WTC11 (cell line): ENCODE results near the gene CDIPT. TPM values are rescaled to one million over a fixed set of nuclear protein-coding genes. Genes with fewer than 3 reads are reported as not detected.

Source experiments
- CREM ChIP-seq: sonication (generic); formaldehyde crosslinking; IDR thresholded peaks from 2 replicates; pipeline ENCODE4 v1.8.1; 2022; ENCODE audit warnings: mild to moderate bottlenecking, missing genetic modification reagents, moderate library complexity
- ESRRA ChIP-seq: sonication (generic); formaldehyde crosslinking; IDR thresholded peaks from 2 replicates; pipeline ENCODE4 v1.8.1; 2022; ENCODE audit warnings: mild to moderate bottlenecking, missing genetic modification reagents, borderline replicate concordance
- GABPB1 ChIP-seq: sonication (generic); formaldehyde crosslinking; IDR thresholded peaks from 2 replicates; pipeline ENCODE4 v1.8.1; 2023; ENCODE audit warnings: mild to moderate bottlenecking, missing genetic modification reagents
- GRHL2 ChIP-seq: fragments of 250-450 bp; sonication (Bioruptor Pico); IDR thresholded peaks from 2 replicates; pipeline ENCODE4 v1.8.0; 2022; ENCODE audit warnings: mild to moderate bottlenecking, moderate library complexity; ENCODE audit not compliant: insufficient replicate concordance, severe bottlenecking
- GTF2I ChIP-seq: fragments of 250-450 bp; sonication (Bioruptor Pico); conservative IDR thresholded peaks from 2 replicates; pipeline ENCODE4 v1.4.0; 2021; ENCODE audit warnings: mild to moderate bottlenecking
- IRF2 ChIP-seq: sonication (generic); formaldehyde crosslinking; IDR thresholded peaks from 2 replicates; pipeline ENCODE4 v1.8.0; 2022; ENCODE audit warnings: low read depth, missing genetic modification reagents, borderline replicate concordance
- MXD4 ChIP-seq: fragments of 250-450 bp; sonication (Bioruptor Pico); IDR thresholded peaks from 2 replicates; pipeline ENCODE4 v1.8.0; 2021; ENCODE audit warnings: mild to moderate bottlenecking, moderate library complexity, borderline replicate concordance
- NFYB ChIP-seq: sonication (generic); formaldehyde crosslinking; conservative IDR thresholded peaks from 2 replicates; pipeline ENCODE4 v1.8.0; 2022; ENCODE audit warnings: low read depth, missing genetic modification reagents
- NR1H2 ChIP-seq: sonication (generic); formaldehyde crosslinking; IDR thresholded peaks from 2 replicates; pipeline ENCODE4 v1.9.0; 2021; ENCODE audit warnings: mild to moderate bottlenecking, moderate library complexity, missing genetic modification reagents
- NR3C1 ChIP-seq: sonication (generic); formaldehyde crosslinking; conservative IDR thresholded peaks from 2 replicates; pipeline ENCODE4 v1.8.1; 2023; ENCODE audit warnings: low read depth, mild to moderate bottlenecking, missing genetic modification reagents
- OVOL2 ChIP-seq: fragments of 250-450 bp; sonication (Bioruptor Pico); IDR thresholded peaks from 2 replicates; pipeline ENCODE4 v1.9.0; 2021; ENCODE audit warnings: mild to moderate bottlenecking, borderline replicate concordance
- RELA ChIP-seq: sonication (generic); formaldehyde crosslinking; IDR thresholded peaks from 2 replicates; pipeline ENCODE4 v1.8.1; 2022; ENCODE audit warnings: missing genetic modification reagents, mild to moderate bottlenecking, borderline replicate concordance
- SMAD3 ChIP-seq: sonication (generic); formaldehyde crosslinking; IDR thresholded peaks from 2 replicates; pipeline ENCODE4 v1.8.0; 2022; ENCODE audit warnings: missing genetic modification reagents, mild to moderate bottlenecking, borderline replicate concordance
- USF1 ChIP-seq: sonication (generic); formaldehyde crosslinking; IDR thresholded peaks from 2 replicates; pipeline ENCODE4 v1.8.0; 2022; ENCODE audit warnings: mild to moderate bottlenecking, missing genetic modification reagents
- USF2 ChIP-seq: sonication (generic); formaldehyde crosslinking; IDR thresholded peaks from 2 replicates; pipeline ENCODE4 v1.8.1; 2023; ENCODE audit warnings: mild to moderate bottlenecking, missing genetic modification reagents, moderate library complexity
- ZBTB21 ChIP-seq: sonication (generic); formaldehyde crosslinking; IDR thresholded peaks from 2 replicates; pipeline ENCODE4 v1.8.1; 2023; ENCODE audit warnings: mild to moderate bottlenecking, missing genetic modification reagents, borderline replicate concordance
- ZNF138 ChIP-seq: sonication (generic); formaldehyde crosslinking; conservative IDR thresholded peaks from 2 replicates; pipeline ENCODE4 v1.8.1; 2022; ENCODE audit warnings: mild to moderate bottlenecking, moderate library complexity, missing genetic modification reagents
- ZNF219 ChIP-seq: sonication (generic); formaldehyde crosslinking; IDR thresholded peaks from 2 replicates; pipeline ENCODE4 v1.8.0; 2023; ENCODE audit warnings: missing genetic modification reagents, mild to moderate bottlenecking, borderline replicate concordance
- ZNF396 ChIP-seq: fragments of 250-450 bp; sonication (Bioruptor Pico); IDR thresholded peaks from 2 replicates; pipeline ENCODE4 v1.8.0; 2021; ENCODE audit warnings: mild to moderate bottlenecking, moderate library complexity, borderline replicate concordance
- ZNF416 ChIP-seq: fragments of 250-450 bp; sonication (Bioruptor Pico); IDR thresholded peaks from 2 replicates; pipeline ENCODE4 v1.9.0; 2021; ENCODE audit warnings: mild to moderate bottlenecking, inconsistent platforms
- total RNA-seq: library from RNA; stranded (reverse); gene quantifications from 3 replicates; pipeline ENCODE4 v1.2.3, GENCODE V29; 2021
- TF ChIP-seq, protein P1 (sequence below): sonication (generic); formaldehyde crosslinking; IDR thresholded peaks from 2 replicates; pipeline ENCODE4 v1.8.1; 2023; ENCODE audit warnings: mild to moderate bottlenecking, missing genetic modification reagents
- TF ChIP-seq, protein P2 (sequence below): fragments of 250-450 bp; sonication (Bioruptor Pico); IDR thresholded peaks from 2 replicates; pipeline ENCODE4 v2.1.2; 2022; ENCODE audit warnings: mild to moderate bottlenecking, moderate library complexity
- TF ChIP-seq, protein P3 (sequence below): fragments of 250-450 bp; sonication (Bioruptor Pico); IDR thresholded peaks from 2 replicates; pipeline ENCODE4 v1.9.0; 2021; ENCODE audit warnings: mild to moderate bottlenecking
- TF ChIP-seq, protein P4 (sequence below): sonication (generic); formaldehyde crosslinking; IDR thresholded peaks from 2 replicates; pipeline ENCODE4 v1.8.1; 2022; ENCODE audit warnings: missing genetic modification reagents, borderline replicate concordance
- TF ChIP-seq, protein P5 (sequence below): fragments of 200-600 bp; IDR thresholded peaks from 2 replicates; pipeline ENCODE4 v1.8.0; 2022; ENCODE audit warnings: antibody characterized with exemption
- TF ChIP-seq, protein P6 (sequence below): sonication (generic); formaldehyde crosslinking; IDR thresholded peaks from 2 replicates; pipeline ENCODE4 v1.8.1; 2022; ENCODE audit warnings: mild to moderate bottlenecking, missing genetic modification reagents, moderate library complexity, borderline replicate concordance

CDIPT gene
- total RNA-seq, 1 experiment from 2014 or later = 71.7 TPM

DNA sequence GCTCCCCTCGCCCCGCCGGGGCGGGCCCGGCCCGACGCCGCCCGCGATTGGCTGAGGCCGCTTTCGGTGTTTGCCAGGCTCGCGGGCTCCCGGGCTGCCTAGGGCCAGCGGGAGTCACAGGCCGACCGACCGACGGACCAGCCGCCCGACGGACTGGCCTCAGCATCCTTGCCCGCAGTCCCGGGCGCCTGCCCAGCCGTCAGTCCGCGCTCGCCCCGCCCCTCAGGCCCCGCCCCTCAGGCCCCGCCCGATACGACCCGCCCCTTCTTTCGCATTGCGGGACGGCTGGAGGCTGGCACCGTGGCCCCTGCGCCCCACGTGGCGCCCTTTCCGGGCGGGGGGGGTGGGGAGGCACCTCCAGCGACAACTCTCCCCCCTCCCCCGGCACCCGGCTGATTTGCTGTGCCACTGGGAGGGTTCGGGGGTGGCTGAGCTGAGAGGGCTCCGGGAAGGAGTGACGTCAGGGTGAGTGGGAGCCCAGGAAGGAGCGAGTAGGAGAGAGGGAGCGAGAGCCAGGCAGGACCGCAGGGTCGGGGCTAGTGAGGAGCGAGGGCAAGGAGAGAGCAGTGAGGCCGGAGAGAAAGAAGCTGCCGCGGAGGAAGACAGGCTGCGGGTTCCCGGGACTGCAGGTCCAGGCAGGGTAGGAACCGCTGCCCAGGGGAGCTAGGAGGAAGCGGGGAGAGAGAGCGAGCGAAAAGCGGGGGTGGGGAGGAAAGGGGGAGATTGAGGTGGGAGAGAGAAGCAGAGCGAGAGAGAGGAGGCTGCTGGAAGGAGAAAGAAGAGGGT is 37.3 kb upstream of the CDIPT start, which contains the start of gene ASPHD1 (continued):
- no peak for TF ChIP-seq NR3C1 (CRISPR knock-in tag)
- no peak; the same call in 1 of the 2 replicates for TF ChIP-seq USF1 (CRISPR knock-in tag)
- TF ChIP-seq, protein P1, sequence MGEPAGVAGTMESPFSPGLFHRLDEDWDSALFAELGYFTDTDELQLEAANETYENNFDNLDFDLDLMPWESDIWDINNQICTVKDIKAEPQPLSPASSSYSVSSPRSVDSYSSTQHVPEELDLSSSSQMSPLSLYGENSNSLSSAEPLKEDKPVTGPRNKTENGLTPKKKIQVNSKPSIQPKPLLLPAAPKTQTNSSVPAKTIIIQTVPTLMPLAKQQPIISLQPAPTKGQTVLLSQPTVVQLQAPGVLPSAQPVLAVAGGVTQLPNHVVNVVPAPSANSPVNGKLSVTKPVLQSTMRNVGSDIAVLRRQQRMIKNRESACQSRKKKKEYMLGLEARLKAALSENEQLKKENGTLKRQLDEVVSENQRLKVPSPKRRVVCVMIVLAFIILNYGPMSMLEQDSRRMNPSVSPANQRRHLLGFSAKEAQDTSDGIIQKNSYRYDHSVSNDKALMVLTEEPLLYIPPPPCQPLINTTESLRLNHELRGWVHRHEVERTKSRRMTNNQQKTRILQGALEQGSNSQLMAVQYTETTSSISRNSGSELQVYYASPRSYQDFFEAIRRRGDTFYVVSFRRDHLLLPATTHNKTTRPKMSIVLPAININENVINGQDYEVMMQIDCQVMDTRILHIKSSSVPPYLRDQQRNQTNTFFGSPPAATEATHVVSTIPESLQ = no peak
- TF ChIP-seq ZNF138 (CRISPR knock-in tag) = no peak
- TF ChIP-seq RELA (CRISPR knock-in tag) = peak; percentile 37; the same call in 1 of the 2 replicates
- no peak for TF ChIP-seq OVOL2 (CRISPR knock-in tag)
- TF ChIP-seq, protein P2, sequence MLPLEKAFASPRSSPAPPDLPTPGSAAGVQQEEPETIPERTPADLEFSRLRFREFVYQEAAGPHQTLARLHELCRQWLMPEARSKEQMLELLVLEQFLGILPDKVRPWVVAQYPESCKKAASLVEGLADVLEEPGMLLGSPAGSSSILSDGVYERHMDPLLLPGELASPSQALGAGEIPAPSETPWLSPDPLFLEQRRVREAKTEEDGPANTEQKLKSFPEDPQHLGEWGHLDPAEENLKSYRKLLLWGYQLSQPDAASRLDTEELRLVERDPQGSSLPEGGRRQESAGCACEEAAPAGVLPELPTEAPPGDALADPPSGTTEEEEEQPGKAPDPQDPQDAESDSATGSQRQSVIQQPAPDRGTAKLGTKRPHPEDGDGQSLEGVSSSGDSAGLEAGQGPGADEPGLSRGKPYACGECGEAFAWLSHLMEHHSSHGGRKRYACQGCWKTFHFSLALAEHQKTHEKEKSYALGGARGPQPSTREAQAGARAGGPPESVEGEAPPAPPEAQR (CRISPR knock-in tag) = no peak
- TF ChIP-seq, protein P3, sequence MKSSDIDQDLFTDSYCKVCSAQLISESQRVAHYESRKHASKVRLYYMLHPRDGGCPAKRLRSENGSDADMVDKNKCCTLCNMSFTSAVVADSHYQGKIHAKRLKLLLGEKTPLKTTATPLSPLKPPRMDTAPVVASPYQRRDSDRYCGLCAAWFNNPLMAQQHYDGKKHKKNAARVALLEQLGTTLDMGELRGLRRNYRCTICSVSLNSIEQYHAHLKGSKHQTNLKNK = no peak
- no peak for TF ChIP-seq IRF2 (CRISPR knock-in tag)
- no peak for TF ChIP-seq ZNF416 (CRISPR knock-in tag)
- no peak for TF ChIP-seq ZNF219
- TF ChIP-seq GRHL2 (CRISPR knock-in tag) = no peak
- no peak for TF ChIP-seq CREM (CRISPR knock-in tag)
- peak; percentile 55; the same call in 1 of the 2 replicates for TF ChIP-seq GABPB1
- TF ChIP-seq, protein P4, sequence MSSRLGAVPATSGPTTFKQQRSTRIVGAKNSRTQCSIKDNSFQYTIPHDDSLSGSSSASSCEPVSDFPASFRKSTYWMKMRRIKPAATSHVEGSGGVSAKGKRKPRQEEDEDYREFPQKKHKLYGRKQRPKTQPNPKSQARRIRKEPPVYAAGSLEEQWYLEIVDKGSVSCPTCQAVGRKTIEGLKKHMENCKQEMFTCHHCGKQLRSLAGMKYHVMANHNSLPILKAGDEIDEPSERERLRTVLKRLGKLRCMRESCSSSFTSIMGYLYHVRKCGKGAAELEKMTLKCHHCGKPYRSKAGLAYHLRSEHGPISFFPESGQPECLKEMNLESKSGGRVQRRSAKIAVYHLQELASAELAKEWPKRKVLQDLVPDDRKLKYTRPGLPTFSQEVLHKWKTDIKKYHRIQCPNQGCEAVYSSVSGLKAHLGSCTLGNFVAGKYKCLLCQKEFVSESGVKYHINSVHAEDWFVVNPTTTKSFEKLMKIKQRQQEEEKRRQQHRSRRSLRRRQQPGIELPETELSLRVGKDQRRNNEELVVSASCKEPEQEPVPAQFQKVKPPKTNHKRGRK (CRISPR knock-in tag) = no peak
- TF ChIP-seq NR1H2 (CRISPR knock-in tag) = no peak
- TF ChIP-seq GTF2I (CRISPR knock-in tag) = no peak
- TF ChIP-seq ZBTB21 (CRISPR knock-in tag) = 0 out of 2 replicates have a peak, but pooled peaks have one; percentile 47
- TF ChIP-seq NFYB (CRISPR knock-in tag) = peak; percentile 41; the same call in 1 of the 2 replicates
- TF ChIP-seq MXD4 = no peak
- TF ChIP-seq, protein P5, sequence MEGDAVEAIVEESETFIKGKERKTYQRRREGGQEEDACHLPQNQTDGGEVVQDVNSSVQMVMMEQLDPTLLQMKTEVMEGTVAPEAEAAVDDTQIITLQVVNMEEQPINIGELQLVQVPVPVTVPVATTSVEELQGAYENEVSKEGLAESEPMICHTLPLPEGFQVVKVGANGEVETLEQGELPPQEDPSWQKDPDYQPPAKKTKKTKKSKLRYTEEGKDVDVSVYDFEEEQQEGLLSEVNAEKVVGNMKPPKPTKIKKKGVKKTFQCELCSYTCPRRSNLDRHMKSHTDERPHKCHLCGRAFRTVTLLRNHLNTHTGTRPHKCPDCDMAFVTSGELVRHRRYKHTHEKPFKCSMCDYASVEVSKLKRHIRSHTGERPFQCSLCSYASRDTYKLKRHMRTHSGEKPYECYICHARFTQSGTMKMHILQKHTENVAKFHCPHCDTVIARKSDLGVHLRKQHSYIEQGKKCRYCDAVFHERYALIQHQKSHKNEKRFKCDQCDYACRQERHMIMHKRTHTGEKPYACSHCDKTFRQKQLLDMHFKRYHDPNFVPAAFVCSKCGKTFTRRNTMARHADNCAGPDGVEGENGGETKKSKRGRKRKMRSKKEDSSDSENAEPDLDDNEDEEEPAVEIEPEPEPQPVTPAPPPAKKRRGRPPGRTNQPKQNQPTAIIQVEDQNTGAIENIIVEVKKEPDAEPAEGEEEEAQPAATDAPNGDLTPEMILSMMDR = no peak
- no peak for TF ChIP-seq ZNF396 (CRISPR knock-in tag)
- TF ChIP-seq ESRRA = peak; percentile 68; the same call in 1 of the 2 replicates
- TF ChIP-seq, protein P6, sequence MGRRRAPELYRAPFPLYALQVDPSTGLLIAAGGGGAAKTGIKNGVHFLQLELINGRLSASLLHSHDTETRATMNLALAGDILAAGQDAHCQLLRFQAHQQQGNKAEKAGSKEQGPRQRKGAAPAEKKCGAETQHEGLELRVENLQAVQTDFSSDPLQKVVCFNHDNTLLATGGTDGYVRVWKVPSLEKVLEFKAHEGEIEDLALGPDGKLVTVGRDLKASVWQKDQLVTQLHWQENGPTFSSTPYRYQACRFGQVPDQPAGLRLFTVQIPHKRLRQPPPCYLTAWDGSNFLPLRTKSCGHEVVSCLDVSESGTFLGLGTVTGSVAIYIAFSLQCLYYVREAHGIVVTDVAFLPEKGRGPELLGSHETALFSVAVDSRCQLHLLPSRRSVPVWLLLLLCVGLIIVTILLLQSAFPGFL = no peak
- peak; percentile 35 for TF ChIP-seq USF2 (CRISPR knock-in tag)
- TF ChIP-seq SMAD3 (CRISPR knock-in tag) = peak; percentile 90
